HG02588 (cell line): ENCODE data around the gene MGAT4A.
"Not testable (repeated sequence)": the region's sequence is repeated elsewhere in the genome, so short reads cannot be mapped to it uniquely, and the experiment has no call there.

Experiments used
- ATAC-seq: cut with Tn5 transposase; IDR thresholded peaks from one replicate; pipeline ENCODE4 v1.9.1; 2021; ENCODE audit warnings: mild to moderate bottlenecking, moderate library complexity; ENCODE audit not compliant: unreplicated experiment

The MGAT4A gene

DNA sequence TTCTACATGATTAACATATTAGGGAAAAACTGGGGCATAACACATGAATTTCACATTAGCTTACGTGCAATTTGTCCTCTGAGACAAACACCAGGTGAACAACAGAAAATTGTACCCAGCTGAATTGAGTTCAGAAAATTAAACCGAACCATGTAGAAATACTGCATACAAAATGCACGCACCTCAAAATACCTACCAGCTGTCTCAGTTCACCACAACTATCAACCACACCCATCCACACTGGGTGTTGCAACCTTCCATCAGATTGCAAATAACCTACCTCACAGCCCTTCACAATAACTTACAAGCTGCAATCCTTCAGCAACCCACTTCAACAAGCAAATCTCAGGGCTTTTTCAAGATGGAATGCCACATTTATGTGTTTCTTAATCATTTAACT, 66.6 kb downstream of the MGAT4A start:
- ATAC-seq = no peak

DNA sequence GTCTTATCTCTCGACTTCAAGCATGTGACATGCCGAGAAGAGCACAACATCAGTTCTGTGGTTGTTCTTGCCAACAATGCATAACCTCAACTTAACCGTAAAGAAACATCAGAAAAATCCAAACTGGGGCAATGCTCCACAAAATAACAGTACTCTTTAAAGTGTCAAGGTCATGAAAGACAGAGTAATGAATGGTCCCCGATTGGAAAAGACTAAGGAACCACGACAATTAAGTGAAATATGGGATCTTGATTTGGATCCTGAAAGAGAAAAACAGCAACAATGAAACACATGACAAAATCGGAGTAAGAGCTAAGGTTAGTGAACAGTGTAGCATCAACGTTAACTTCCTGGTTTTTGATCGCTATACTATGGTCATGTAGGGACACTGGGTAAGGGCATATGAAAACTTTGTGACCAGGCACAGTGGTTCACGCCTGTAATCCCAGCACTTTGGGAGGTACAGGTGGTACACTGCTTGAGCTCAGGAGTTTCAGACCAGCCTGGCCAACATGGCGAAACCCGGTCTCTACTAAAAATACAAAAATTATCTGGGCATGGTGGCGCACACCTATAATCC, 67.3 kb downstream of the MGAT4A start:
- ATAC-seq = no peak

DNA sequence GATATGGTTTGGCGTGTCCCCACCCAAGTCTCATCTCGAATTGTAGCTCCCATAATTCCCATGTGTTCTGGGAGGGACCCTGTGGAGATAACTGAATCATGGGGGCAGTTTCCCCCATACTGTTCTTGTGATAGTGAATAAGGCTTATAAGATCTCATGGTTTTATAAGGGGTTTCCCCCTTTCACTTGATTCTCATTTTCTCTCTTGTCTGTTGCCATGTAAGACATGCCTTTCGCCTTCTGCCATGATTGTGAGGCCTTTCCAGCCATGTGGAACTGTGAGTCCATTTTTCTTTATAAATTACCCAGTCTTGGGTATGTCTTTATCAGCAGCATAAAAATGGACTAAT, 71.5 kb downstream of the MGAT4A start:
- not testable (repeated sequence) for ATAC-seq

DNA sequence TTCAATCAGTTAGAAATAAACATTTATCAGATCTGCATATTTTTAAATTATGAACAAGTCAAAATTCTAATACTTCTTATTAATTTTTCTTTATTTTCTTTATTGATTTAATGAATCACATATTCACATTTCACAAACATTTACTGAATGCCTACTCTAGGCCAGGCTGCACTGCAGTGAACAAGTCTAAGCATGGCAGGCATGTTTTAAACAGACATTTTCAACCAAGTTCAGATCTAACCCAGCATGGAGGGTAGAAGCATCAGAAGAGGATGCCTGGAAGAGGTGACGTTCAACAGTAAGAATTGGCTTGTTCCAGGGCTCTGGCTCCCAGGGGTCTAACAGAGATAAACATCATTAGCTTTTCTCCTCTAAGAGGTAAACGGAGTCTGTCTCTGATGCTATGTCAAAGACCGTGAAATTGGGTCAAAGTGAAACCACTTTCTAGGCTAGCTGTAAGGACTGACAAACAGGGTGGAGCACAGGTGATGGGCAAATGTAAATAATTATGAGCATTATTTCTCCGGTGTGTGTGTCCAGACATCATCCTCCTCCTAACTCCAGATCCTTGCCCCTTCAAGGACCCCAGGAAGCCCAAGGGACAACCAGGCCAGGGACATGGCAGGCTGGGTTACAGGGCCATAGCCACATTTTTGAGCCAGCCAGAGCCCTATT, 72.0 kb downstream of the MGAT4A start:
- ATAC-seq = no peak

DNA sequence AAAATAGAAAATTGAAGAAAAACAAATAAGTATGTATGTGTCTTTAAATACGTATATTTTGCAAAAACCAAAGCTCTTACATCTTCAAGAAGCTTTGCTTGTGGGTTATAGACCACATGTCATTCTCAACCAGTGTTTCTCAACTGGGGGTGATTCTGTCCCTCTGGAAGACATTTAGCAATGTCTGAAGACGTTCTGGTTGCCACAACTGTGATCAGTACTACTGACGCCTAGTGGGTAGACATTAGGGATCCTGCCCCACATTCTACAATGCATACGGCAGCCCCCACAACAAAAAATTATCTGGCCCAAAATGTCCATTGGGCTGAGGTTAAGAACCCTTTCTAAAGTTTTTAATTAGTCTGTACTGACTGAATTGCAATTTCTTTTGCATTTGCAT, 74.1 kb downstream of the MGAT4A start:
- no peak for ATAC-seq

DNA sequence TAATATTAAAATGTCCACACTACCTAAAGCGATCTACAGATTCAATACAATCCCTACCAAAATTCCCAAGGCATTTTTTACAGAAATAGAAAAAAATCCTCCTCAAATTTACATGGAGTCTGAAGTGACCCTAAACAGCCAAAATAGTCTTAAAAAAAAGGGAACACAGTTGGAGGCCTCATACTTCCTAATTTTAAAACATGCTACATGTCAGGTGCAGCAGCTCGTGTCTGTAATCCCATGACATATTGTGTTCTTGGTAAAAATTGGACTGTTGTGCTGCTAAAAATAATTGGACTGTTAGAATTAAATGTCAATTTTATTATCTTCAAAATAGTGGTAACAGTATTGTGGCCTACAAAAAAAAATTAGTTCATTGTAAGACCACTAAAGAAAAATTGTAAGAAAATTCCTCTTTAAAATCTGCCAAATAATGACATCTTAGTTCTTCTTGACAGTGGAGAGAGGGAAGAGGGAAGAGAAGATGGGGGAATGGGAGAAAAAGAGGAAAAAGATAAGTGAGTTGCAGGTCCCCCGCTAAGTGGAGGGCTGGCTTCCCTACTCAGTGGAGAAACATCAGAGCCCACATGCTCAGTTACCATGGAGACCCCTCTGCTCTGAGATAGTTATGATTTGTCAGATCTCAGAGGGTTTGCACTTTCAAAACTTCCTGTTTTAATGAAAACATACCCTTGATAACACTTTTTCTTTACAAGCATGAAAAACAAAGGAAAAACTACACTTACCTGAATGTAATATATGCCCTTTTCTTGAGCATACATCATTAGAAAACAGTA, 76.0 kb downstream of the MGAT4A start:
- ATAC-seq = no peak

DNA sequence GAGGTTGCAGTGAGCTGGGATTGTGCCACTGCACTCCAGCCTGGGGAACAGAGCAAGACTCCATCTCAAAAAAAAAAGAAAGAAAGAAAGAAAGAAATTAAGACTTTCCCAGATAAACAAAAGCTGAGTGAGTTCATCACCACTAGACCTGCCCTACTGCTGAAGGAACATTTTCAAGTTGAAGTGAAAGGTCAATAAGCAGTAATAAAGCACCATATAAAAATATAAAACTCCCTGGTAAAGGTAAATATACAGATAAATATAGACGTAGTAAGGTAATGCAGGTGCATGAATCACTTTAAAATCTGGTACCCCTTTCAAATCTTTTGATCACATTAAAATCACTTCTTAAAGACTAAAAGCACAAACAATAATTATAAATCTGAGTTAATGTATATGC, 79.9 kb downstream of the MGAT4A start:
- ATAC-seq = no peak

DNA sequence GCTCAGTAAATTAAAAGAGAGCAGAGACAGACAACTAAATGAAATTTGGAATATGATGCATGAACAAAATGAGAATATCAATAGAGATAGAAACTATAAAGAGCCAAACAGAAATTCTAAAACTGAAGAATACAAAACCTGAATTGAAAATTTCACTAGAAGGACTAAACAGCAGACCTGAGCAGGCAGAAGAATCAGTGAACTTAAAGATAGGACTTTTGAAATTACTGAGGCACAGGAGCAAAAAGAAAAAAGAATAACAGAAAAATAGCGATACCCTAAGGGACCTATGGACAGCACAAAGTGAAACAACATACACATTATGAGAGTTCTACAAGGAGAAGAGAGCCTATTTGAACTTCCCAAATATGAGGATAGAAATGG, 80.9 kb downstream of the MGAT4A start:
- no peak for ATAC-seq

DNA sequence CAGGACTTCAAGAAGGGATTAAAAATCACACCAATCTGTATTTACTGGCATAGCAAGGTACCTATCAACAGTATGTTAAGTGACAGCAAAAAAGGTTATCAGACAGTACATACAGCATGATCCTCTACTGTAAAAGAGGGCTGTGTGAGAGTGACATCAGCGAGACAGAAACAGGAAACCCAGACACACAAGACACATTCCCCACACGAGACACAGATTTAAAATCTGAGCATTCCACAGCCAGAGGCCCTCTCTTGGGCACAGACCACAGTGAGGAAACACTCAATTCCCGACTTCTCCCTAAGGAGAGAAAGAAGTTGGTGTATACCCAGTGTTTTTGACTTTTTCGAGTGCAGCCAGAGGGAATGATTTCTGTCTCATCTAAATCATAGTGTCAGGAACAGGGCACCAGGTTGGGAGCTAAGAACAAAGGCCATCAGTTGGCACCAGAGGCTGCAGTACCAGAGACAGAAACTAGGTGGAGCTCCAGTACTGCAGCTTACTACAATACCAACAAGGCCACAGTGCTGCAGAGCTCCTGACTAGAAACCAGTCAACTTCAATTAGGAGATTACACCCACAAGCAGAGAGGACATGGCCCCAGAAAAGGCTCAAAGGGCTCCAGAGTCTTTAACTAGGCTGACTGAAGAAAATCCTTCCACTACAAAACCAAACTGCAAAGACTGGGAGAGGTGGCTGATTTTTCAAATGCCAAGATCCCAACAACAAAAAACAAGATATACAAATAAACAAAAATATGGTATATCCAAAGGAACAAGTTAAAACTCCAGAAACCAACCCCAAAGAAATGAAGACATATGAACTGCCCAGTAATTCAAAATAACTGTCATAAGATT, 81.6 kb downstream of the MGAT4A start:
- no peak for ATAC-seq

DNA sequence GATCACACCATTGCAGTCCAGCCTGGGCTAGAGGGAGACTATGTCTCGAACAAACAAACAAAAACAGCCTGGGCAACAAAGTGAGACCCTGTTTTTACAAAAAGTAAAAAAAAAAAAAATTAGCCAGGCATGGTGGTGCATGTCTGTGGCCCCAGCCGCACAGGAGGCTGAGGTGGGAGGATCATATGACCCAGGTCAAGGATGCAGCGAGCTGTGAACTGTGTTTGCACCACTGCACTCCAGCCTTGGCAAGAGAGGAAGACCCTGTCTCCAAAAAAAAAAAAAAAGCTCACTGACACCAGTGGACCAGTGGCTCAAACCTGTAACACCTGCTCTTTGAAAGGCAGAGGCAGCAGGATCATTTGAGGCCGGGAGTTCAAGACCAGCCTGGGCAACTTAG, 82.5 kb downstream of the MGAT4A start:
- ATAC-seq = no peak

DNA sequence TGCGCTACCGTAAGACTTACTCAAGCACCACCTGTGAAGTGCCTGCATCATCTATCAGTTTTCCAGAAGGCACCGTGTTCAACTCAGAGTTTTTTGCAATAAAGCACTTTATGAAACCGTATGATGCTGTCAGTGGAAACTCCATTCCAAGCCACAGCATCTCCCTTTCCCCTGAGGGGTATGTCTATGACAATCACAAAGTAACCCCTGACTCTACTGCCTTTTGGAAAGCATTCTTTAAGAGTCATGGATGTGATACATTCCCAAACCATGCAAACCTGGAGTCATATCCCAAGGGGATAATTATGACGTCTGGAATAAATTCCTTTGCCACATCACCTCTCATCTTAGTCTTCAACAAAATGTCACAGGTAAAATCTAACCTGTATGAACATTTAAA, 83.3 kb downstream of the MGAT4A start:
- no peak for ATAC-seq

DNA sequence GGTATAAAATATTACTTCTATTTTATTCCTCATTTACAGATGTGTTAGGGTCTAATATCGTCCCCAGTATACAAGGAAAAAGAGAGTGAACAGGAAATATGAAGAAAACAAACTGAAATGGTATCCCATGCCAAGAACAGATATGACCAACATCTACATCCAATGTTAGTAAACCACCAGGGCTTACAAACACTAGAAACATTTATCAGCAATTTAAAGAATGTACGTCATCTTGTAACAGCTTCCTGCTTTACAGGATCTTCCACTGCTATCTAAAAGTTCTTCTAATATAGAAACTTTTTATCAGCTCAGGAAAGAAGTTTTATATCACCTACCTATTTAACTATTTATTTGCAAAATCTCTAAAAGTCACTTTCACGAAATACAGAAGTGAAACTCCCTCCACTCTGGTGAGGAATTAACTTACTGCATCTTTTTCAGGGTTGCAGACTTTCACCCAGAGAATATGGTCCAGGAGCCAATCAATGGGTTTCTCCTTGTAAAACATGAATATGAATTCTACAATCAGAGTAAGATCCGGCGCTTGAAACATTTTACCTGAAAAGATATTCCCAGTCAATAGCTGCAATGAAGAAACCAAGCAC, 87.3 kb downstream of the MGAT4A start:
- no peak for ATAC-seq

DNA sequence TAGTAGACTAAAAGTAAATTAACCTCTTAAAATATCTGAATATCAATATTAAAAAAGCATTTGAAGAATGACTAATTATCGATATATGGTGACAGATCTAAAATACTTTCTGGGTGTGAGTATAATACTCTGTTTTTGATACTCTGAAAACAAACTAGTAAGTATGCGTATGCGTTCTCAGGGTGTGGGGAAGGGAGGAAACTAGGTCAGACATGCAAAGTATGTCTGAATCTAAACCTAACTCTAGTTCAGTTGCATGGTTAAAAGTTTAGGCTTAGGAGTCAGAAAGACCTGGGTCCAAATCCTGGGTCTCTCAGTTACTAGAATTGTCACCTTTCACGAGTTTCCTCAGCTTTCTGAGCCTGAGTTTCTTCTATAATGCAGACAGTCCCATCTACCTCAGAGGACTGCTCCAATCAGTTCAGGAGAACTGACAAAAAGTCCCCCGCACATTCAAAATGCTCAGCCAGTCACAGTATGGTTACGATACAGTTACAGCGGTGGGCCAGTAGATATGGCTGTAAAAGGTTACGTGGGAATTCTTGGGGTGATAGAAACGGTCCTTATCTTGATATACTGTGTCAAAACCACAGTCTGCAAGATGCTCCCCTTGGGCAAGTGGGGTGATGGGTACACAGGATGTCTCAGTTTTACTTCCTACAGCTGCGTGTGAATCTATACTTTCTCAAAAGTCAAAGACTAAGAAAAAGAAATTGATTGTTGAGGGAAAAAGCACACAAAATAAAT, 93.4 kb downstream of the MGAT4A start:
- ATAC-seq = no peak

DNA sequence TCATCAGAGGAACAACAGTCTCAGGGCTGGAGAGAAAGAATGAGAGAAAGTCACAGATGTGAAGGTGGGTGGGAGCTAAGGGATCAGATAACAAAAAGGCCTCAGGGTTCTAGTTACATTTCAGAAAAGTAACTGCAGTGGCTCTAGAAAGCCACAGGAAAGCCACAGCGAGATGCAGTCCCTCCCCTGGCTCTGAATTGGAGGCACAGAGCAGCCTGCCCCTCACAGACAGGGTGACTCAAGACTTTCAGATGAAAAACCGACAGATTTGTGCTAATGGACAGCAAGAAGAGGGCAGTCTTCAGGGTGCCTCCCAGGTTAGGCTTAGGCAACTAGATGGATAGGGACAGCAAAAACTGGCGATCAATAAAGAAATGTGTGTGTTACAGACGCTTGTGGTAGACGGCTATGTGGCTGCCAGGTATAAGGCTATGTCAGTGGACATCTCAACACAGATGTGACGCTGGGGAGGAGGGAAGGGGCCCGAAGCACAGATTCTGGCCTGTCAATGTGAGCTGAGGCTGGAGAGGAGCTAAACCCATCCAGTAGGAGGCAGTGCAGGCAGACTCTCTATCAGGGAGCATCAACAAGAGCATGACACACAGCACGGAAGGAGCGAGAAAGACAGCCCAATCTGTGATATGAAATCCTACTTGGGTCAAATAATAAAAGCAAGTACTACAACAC, 96.4 kb downstream of the MGAT4A start:
- no peak for ATAC-seq

DNA sequence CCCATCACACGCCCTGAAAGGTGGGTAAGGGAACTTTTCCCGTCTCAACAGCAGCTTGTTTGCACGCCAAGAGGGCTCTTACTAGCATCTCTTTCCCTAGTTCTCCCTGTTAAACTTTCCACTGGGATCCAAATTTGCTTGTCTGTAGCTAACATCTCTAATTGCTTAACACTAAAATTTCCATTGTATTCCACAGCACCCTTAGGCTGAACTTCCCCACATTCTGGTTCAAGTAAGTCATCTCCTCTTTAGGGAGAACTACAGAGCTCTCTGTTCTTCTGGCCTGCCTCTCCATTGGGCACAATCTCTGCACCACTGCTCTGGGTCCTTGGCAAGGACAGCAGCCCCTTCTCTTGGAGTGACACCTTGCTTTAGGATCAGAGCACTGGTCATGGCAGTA, 98.6 kb downstream of the MGAT4A start:
- no peak for ATAC-seq

DNA sequence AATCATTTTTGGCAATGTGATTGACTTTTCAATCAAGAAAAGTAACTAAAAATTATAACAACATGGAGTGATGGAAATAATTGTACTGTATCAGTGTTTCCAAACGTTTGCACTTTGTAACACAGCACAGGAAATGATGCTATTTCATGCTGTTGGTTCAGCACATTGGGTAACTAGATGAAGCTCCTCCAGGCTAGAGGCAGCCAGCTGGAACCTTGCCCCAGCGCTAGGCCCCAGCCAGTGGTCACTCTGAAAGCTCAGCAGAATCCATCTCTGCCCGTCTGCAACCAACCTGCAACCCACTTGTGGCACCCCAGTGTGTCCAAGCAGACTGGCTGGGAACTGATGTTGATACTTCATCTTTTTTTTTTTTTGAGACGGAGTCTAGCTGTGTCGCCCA, 107.3 kb downstream of the MGAT4A start:
- no peak for ATAC-seq

DNA sequence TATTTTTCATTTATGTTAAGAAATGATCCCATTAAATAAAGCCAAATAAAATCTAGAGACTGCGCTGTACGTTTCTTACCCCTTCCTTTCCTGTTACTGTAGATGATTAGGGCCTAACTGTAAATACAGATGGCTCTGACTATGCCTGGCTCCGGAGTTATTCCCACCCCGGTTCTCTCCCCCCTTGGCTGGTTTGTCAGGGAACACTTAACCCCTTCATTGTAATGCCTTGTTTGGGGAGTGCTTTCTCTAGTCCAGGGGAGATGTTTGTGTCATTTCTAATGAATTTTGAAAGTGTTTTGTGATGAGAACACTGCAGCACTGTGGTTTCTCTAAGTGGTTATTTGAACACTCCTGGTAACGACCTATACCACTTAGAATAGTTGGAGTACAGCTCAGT, 113.8 kb downstream of the MGAT4A start:
- no peak for ATAC-seq

DNA sequence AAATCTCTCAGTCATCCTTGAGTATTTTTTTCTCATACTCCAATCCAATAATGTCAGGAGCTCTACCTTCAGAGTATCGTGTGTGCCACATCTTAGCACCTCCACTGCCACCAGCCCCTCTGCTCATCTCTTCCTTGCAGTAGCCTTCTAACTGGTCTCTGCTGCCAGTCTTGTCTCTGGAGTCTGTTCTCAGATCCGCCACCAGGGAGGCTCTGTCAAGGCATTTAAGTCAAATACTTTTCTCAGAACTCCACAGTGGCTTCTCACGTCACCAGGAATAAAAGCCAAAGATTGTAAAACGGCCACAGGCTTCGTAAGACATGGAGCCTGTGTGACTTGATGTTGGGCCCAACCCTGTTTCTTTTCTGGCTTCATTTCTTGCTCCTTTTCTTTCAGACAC, 115.5 kb downstream of the MGAT4A start:
- ATAC-seq = no peak

DNA sequence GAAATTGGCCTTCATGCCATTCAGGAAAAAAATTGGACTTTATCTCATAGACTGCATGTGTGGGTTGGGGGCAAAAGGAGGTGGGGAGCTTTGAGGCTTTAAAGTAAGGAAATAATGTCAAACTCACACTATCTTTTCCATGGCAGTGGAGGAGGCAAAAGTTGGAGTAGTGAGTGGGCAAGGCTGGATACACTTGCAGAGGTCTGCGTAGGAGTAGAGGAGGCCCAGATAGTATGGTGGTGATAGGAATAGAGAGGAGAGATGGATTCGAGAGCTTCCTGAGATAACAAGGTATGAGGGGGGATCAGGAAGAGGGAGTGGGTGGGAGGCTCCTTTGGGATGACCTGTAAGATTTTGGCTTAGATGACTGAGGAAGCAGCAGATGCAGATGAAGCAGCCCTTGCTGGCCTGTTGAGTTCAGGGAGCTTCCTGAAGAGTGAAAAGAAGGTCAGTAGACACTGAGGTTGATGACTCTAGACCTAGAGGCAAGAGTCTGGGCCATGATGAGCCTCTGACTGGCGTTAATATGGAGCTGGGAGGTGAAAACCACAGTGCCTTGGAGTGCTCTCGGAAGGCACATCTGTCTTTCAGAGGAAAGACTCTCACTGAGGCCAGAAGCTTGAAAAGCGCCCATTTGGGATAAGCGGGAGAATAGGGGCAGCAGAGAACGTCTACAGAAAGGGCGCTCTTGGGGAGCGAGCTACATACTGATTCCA, 116.8 kb downstream of the MGAT4A start:
- ATAC-seq = no peak
